ENCODE results near the gene ATP4B.

Gene ATP4B

DNA sequence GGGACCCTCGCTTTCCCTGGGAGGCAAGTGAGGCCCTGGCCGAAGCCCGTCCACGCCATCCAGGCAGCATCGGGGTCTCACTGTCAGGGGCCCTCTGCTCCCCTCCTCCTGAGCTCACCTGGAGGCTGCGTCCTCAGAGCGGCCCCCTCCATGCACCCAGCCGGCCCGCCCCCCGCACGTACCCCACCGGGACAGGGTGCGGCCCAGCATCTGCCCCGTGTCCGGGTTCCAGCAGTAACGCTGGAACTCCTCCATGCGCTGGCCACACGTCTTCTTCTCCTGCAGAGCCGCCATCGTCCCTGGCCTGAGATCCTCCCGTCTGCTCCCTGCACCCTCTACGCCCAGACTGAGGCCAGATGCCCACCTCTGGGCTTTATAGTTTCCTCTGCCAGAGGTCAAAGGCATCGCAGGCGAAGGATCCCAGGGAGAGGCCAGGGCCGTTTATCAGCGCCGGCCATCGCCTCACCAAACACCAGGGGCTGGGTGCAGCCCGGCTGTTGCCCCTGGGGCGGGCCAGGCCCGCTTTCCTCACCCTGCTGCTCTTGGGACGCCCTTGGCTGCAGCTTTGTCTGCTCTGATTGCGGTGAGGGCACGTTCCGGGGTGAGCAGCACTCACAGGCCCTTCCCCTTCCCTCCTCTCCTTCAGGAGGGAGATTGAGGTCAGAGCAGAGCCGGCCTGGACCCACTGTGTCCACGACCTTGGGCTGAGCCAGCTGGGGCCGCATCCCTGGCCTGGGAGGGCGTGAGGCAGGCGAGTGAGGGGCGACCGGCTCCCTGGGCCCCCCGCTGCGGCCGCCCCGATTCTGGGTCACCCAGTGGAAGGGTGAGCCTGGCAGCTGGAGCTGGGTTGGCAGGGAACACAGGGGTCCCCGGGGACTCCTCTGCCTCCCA is at the start of gene ATP4B:
ATP4B (minus strand) TSS at position 348 of the 891 bp plus-strand sequence; CDS start at position 294, 54 bp downstream.
- no peak for DNase-seq

DNA sequence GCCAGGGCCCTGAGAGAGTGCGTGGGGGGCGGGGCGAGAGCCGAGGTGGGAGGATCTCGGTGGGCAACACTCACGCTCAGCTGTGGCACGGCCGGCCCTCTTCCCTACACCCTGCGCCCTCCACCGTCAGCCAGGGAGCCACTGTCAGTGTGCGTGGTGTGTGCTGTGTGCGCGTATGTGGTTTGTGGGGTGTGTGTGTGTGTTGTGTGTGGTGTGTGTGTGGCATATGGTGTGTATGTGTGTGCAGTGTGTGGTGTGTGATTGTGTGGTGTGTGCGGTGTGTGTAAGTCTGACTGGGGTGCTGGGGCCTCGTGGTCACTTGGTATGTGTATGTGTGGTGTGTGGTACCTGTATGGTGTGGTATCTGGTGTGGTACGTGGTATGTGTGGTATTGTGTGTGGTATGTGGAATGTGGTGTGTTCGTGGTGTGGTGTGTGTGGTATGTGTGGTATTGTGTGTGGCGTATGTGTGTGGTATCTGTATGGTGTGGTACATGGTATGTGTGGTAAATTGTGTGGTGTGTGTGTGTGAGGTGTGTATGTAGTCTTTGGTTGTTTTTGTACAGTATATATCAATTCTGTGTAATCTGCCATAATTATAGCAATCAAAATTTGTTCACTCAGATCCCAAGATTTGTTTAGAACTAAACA is 14.1 kb upstream of the ATP4B start:
- no peak for DNase-seq

DNA sequence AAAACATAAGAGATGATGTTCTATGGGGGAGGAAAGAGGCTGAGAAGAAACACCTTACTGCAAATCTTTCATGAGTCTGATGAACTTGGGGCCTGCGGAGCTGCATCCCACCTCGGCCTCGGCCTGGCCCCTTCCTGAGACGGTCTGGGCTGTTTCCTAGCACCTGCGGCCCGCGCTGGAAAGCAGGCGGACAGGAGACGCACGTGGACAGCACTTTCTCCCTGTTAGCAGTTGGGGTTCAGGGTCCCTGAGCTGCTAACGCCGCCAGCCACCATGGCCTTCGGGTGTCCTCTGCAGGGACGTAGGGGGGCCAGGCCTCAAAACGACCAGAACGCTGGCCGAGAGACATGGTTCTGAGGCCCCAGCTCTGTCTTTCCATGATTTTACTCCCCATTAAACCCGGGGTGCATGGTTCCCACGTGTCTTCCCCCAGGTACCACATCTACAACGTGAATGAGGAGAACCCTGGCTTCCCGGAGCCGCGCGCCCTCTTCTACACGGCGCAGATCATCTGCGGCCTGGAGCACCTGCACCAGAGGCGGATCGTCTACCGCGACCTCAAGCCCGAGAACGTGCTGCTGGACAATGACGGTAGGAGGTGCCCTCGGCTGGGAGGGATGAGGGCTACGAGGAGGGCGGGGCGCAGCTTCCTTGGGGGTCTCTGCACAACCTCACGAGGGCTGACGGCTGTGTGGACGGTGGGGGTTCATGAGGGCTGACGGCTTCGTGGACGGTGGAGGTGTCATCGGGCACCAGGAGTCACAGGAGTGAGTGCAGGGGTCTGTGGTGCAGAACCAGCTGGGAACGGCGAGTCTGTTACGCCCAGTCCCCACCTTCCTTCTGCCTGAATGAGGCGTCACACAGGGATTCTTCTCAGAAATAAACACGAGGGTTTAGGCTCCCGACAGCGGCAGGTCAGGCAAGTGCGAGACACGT is 13.3 kb upstream of the ATP4B start:
- no peak for DNase-seq

DNA sequence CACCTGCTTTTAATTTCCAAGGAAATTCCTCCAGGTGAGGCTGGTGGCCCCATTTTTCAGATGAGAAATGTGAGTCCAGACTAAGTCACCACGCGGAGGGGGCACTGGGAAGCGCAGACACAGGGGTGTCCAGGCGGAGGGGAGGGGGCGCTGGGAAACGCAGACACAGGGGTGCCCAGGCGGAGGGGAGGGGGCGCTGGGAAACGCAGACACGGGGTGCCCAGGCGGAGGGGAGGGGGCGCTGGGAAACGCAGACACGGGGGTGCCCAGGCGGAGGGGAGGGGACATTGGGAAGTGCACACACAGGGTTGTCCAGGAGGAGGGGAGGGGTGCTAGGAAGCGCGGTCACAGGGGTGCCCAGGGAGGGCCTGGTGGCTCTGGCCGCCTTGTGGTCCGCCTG is 12.5 kb upstream of the ATP4B start:
- DNase-seq: no peak

DNA sequence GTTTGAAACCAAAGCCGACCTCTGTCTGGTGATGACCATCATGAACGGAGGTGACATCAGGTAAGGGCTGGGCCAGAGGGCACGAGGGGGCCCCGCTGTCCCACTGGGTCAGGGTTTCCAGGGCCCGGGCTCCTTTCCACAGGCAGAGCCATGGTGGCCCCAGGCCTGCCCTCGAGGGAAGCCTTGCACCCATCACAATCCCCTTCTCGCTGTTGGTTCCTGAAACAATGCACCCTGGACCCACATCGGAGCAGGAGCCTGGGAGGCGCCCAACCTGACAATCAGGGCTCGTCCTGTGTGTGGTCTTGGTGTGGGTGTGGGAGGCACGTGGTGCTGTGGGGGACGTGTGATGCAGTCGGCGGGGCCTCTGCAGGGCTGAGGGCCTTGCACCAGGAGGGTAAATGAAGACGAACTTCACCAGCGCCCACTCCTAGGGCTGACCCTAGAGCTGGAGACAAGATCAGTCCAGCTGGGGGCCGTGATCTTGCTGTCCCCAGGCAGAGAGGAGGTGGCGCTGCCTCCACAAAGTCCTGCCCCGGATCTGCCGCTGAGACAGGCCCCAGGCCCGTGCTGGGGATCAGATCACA is 11.8 kb upstream of the ATP4B start:
- DNase-seq: no peak

DNA sequence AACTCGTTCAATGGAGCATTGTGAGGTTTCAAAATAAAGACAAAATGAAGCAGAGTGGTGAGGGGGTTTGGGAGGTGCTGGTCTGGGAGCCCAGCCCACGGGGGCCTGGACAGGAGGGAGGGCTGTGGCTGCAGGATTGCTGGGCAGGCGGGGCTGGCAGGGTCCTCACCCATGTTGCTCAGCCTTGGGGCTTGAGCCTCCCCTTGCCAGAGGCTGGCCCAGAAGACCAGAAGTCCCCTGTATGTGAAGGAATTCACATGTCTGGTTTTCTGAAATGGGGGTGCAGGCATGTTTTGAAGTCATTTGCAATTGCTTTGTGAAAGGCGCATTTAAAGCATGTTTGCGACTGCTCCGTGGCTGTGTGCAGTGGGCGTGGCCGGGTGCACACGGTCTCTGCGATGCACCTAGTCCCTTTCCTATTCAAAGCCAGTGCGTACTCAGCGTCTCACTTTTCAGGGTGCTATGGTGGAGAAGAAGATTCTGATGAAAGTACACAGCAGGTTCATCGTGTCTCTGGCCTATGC is 11.3 kb upstream of the ATP4B start:
- DNase-seq: no peak

DNA sequence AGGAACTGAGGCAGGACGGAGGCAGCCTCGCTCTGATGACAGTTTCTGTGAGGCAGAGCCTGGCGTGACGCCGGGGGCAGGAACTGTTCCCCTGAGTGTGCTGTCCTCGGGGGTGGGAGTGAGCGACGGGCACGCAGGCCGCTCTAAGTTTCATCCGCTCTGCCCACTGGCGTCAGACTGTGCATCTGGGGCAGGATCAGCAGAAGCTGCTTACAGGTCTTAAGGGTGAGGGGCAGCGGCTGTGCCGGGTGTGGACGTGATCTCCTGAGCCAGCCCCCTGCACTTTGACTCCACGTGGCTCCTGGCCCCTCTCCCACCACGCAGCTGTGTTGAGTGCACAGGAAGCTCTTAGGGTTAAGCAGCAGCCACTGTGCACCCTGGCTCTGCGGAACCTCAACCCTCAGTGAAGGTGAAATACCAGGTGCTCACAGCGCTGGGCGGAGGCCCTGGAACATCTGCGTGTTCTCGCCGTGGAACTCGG is 10.5 kb upstream of the ATP4B start:
- no peak for DNase-seq

DNA sequence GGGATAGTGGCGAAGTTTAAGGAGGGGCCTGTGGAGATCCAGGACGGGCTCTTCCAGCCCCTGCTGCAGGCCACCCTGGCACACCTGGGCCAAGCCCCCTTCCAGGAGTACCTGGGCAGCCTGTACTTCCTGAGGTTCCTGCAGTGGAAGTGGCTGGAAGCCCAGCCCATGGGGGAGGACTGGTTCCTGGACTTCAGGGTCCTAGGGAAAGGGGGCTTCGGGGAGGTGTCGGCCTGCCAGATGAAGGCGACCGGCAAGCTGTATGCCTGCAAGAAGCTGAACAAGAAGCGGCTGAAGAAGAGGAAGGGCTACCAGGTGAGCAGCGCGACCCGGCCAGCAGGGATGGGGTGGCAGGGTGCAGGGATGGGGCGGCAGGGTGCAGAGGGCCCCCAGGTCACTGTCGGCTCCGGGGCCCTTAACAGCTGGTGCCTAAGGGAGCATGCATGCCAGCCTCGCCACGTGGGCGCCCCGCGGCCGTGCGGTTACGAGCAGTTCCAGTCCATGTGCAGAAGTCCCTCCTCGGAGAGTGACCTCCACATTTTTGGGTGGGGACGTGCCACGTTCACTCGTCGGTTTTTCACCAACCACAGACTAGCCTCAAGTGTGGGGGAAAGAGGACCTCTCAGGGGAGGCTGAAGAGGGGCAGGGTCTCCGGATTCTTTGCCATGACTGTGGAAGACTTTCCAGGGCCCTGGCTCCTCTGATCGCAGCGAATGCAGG is 9.9 kb upstream of the ATP4B start:
- no peak for DNase-seq

DNA sequence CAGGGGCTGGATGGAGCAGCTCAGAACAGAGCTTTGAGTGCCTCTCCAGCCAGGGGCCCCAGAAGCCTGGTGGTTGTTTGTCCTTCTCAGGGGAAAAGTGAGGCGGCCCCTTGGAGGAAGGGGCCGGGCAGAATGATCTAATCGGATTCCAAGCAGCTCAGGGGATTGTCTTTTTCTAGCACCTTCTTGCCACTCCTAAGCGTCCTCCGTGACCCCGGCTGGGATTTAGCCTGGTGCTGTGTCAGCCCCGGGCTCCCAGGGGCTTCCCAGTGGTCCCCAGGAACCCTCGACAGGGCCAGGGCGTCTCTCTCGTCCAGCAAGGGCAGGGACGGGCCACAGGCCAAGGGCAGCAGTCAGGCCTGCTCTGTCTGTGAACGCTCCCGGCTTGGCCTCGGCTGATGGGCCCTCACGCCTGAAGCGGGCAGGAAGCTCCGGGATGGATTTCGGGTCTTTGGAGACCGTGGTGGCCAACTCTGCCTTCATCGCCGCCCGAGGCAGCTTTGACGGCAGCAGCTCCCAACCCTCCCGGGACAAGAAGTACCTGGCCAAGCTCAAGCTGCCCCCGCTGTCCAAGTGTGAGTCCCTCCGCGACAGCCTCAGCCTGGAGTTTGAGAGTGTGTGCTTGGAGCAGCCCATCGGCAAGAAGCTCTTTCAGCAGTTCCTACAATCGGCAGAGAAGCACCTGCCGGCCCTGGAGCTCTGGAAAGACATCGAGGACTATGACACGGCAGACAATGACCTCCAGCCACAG is 9.1 kb upstream of the ATP4B start, which contains the start of gene GRK1:
GRK1 (plus strand) TSS at position 269 of the 751 bp plus-strand sequence; CDS start at position 437, 168 bp downstream.
- DNase-seq: no peak

DNA sequence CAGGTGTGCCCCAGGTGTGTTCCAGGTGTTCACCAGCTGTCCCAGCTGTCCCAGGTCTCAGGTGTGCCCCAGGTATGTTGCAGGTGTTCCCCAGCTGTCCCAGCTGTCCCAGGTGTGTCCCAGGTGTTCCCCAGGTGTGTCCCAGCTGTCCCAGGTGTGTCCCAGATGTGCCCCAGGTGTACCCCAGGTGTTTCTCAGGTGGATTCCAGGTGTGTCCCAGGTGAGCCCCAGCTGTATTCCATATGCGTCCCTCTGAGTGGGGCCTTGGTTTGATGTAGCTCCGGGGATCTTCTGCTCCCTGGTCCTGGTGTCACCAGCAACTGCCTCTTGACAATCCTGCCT is 8.3 kb upstream of the ATP4B start:
- no peak for DNase-seq

DNA sequence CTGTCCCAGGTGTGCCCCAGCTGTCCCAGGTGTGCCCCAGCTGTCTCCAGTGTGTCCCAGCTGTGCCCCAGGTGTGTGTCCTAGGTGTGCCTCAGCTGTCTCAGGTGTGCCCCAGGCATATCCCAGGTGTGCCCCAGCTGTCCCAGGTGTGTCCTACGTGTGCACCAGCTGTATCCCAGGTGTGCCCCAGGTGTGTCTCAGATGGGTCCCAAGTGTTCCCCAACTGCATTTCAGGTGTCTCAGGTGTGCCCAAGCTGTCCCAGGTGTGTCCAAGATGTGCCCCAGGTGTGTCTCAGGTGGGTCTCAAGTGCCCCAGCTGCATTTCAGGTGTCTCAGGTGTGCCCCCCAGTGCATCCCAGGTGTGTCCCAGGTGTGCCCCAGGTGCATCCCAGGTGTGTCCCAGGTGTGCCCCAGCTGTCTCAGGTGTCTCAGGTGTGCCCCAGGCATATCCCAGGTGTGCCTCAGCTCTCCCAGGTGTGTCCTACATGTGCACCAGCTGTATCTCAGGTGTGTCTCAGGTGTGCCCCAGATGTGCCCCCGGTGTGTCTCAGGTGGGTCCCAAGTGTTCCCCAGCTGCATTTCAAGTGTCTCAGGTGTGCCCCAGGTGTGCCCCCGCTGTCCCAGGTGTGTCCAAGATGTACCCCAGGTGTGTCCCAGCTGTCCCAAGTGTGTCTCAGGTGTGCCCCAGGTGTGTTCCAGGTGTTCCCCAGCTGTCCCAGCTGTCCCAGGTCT is 7.8 kb upstream of the ATP4B start:
- no peak for DNase-seq

DNA sequence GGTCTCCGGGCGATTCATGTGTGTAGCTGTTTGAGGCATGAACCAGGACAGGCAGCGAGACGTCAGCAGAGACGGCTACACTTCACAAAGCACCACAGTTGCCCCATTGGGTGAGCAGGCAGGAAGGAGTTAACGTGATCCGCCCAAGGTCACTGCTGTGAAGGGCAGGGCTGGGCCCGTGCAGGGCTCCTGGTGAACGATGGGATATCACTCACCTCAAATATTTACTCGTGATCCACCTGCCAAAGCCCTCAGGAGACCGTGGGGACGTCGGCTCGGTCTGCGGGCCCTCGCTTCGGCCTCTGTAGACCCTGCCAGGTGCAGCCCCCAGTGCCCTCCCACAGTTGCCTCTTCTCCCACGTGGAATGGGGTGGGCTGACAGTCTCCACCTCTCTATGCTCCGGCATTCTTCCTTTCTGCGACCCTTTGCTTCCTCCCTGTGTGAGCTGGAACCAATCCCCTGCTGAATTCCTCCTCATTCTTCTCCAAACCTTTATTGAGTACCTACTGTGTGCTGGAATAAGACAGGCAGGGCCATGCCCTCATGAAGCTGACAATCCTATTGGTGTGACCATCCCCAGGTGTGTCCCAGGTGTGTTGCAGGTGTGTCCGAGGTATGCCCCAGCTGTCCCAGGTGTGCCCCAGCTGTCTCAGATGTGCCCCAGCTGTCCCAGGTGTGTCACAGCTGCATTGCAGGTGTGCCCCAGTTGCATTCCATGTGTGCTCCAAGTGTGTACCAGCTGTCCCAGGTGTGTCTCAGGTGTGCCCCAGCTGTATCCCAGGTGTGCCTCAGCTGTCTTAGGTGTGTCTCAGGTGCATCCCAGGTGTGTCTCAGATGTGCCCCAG is 7.0 kb upstream of the ATP4B start:
- DNase-seq: no peak

DNA sequence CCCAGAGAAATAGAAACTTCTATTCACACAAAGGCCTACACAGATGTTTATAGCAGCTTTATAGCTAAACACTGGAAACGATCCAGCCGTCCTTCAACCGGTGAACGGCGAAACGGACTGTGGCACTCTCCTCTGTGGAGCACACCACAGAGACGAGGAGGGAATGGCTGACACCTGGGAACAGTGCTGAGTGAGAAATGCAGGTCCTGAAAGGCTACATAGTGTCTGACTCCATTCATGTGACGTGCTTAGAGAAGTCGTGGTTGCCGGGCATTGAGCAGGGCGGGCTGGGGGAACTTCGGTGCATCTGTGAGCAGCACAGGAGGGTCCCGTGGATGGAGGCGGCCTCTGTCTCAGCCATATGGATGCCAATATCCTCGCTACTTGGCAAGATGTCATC is 5.9 kb upstream of the ATP4B start:
- DNase-seq: no peak

DNA sequence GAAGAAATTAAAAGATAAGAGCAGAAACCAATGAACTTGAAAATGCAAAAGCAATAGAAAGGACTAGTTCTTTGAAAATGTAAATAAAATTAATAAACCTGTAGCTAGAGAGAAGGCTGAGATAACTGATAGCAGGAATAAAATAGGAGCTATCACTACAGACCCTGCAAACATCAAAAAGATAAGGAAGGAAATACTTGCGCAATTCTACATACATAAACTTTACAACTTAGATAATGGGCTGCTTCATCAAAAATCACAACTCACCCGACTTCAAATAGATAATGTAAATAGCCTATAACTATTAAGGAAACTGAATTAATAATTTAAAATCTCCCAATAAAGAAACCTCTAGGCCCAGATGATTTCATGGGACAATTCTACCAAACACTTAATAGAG is 3.5 kb upstream of the ATP4B start:
- no peak for DNase-seq

DNA sequence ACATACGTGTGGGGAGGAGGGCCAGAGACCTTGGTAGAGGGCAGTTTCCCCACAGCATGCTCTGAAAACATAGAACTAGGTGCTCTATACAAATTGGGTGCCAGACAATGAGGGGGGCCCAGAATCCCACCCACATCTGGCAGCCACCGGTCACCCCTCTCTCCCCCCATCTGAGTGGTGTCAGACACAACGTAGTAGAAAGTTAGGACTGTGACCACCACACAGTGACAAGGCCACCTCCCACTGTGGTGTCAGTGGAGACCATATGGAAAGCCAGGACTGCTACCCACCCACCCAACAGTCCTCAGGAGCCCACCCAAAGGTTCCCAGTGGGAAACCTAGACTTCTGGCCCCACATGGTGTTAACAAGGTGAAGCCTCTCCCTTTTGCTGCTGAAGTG is 2.1 kb upstream of the ATP4B start:
- DNase-seq: no peak

DNA sequence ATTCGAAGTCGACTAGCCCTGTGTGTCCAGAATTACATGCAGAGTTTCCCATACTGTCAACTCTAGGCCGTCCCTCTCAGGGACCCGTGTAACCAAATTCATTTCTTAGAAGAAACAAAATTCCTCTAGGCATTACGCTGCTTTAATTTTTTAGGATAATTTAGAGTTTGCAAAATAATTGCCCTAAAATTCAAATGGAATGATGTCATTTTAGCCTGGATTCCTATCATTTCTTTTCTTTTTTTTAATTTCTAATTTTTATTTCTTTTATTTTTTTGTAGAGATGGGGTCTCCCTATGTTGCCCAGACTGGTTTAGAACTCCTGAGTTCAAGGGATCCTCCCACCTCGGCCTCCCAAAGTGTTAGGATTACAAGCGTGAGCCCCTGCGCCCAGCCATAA is 1.3 kb upstream of the ATP4B start:
- no peak for DNase-seq

DNA sequence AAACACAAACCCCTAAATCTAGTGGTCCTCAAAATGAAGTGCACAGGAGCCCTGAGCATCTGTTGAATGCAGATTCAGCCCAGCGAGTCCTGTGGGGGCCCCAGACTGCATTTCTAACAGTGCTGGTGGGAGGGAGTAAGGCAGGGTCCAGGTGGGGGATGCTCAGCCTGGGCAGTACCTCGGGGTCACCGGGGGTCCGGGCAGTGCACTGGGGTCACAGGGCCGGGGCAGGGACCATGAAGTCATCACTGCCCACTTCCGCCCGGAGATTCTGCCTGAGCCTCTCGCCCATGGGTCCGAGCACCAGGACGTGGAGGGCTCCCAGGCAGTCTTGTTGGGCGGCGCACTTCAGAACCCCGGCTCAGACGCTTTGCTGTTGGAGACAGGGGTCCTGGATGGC is 838 bp upstream of the ATP4B start:
- no peak for DNase-seq

DNA sequence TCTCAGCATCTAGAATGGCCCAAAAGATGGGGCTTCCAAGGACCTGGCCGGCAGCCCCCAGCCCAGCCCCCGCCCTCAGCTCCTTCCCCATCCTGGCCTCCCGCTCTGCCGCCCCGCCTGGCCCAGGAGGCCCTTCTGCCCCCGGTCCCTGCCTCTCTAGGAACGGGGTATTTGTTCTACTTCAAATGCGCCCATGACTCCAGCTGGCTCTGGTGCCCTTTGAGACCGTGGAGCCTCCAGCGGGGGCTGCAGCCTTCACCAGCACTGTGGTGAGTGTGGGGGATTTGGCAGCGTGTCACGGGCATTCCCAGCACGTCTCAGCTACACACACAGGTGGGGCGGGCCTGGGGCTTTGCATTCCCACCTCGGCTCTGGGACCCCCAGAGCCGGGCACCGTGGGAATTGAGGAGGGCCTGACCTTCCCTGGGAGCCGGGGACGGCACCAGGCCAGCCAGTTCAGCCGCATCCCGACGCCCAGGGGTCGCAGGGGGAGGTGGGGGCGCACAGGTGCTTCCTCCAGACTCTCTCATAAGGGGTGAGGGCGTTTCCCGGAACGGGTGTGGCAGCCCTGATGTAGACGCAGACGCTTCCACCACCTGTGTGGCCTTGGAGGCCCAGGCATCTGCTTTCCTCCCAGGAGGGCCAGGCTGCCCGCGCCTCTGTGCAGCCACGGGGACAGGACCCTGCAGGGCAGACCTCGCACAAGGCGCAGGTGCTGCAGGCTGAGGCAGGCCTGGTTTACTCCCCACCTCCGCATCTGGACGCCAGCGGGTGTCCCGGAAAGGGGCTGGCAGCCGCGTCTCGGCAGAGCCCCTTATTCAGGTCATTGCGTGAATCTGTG is 947 bp downstream of the ATP4B start:
- DNase-seq: no peak

All from right hindlimb (tissue), 1 donor.